Sigmoid colon (tissue), 4 donors: ENCODE results near the gene POGLUT3.

Experiments used
- POLR2A ChIP-seq, 2 donors: fragments of 450-650 bp; IDR thresholded peaks; one replicate each; pipeline ENCODE4 v1.6.1; 2016; ENCODE audit warnings: antibody characterized with exemption in 2 of 2, mild to moderate bottlenecking in 2 of 2, moderate library complexity in 2 of 2
- POLR2AphosphoS5 ChIP-seq, 4 donors: sonication (generic); formaldehyde crosslinking; IDR thresholded peaks; one replicate each; pipeline ENCODE4 v1.6.1; 2017; ENCODE audit warnings: antibody characterized with exemption in 4 of 4
- TF ChIP-seq, protein P1 (sequence below), 4 experiments: fragments of 450-650 bp in 3 of 4; fragments of 200-600 bp in 1 of 4; IDR thresholded peaks; one replicate each; pipeline ENCODE4 v1.5.1; 2016 to 2019; ENCODE audit warnings: antibody characterized with exemption in 4 of 4, mild to moderate bottlenecking in 3 of 4, moderate library complexity in 2 of 4

DNA sequence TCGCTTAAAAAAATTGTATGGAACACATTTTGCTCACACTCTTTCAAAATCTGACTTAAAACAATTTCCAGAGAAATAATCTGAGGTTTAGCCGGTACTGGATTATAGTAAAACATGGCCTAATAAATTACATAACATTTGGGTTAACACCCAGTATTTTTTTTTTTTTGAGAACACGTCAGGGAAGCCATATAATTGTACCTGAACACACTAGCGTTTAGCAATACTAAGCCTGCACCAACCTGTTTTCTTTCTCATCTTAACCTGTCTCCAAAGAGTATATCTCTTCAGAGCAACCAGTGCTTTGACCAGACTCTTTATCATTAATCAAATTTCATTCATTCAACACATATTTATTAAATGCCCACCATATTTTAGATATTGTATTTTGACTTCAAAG, 2.0 kb upstream of the POGLUT3 start:
- TF ChIP-seq POLR2A (IDR thresholded peaks at IDR 0.05) (no peak), POLR2AphosphoS5 (IDR thresholded peaks at IDR 0.05) (no peak)
- TF ChIP-seq, protein P1, sequence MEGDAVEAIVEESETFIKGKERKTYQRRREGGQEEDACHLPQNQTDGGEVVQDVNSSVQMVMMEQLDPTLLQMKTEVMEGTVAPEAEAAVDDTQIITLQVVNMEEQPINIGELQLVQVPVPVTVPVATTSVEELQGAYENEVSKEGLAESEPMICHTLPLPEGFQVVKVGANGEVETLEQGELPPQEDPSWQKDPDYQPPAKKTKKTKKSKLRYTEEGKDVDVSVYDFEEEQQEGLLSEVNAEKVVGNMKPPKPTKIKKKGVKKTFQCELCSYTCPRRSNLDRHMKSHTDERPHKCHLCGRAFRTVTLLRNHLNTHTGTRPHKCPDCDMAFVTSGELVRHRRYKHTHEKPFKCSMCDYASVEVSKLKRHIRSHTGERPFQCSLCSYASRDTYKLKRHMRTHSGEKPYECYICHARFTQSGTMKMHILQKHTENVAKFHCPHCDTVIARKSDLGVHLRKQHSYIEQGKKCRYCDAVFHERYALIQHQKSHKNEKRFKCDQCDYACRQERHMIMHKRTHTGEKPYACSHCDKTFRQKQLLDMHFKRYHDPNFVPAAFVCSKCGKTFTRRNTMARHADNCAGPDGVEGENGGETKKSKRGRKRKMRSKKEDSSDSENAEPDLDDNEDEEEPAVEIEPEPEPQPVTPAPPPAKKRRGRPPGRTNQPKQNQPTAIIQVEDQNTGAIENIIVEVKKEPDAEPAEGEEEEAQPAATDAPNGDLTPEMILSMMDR (IDR thresholded peaks at IDR 0.05): no peak
